ENCODE results near the gene WWOX.
A peak's percentile ranks its signal among the peaks of the same experiment; 100 is the strongest.

WWOX gene

DNA sequence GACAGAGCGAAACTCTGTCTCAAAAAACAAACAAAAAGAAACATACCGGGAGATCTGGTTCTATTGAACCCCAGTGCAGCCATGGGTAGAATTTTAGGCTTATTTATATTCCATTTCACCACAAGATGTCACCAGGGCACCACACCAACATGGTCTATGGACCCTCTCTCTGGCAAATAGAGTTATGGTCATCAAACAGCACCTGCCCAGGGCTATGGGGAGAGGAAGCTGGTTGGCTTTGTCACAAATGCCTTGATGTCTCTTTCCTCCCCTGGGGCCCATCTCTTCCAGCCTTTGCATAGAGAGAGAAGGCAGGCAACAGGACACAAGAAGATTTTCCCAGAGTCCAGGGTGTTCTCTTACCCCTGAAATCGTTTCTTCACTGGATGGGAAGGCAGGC, 128.4 kb downstream of the WWOX start:
- no peak for DNase-seq (ENCODE audit: low read depth in 2 of 2)

DNA sequence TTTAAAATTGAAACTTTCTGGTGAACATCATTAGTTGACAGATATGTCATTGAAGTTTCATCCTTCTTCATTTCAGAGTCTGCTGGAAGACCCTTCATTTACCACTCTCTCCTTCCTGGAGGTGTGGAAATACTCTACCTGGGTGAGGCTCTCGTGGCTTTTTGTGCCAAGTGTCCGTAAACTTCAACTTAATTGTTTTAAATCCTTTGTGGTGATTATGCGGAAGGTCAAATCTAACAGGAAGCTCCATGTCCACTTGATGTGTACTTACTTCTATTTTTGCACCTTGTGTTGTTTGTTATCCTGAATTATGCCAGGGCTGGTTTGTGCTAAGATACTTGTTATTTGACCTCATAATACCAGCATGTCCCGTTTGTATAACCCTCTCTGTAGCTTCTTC, 129.2 kb downstream of the WWOX start:
- DNase-seq (ENCODE audit: low read depth in 2 of 2) = no peak

DNA sequence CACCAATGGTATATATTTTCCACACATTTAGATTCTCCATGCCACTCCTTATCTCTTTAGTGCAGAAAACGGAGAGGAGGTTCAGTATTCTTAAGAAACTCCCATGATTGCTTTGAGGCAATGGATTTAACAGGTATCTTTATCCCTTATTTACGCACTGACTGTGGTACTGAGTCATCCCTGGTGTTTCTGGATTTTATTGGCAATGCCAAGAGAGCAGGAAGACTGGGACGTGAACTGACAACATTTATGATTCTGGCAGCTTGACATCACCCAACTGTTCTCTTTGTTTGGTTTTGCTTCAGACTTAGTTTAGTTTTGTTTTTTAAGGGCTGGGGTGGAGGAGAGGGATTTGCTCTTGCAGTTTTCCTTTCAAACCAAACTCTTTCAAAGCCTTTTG, 131.4 kb downstream of the WWOX start:
- DNase-seq (ENCODE audit: low read depth in 2 of 2) = no peak

DNA sequence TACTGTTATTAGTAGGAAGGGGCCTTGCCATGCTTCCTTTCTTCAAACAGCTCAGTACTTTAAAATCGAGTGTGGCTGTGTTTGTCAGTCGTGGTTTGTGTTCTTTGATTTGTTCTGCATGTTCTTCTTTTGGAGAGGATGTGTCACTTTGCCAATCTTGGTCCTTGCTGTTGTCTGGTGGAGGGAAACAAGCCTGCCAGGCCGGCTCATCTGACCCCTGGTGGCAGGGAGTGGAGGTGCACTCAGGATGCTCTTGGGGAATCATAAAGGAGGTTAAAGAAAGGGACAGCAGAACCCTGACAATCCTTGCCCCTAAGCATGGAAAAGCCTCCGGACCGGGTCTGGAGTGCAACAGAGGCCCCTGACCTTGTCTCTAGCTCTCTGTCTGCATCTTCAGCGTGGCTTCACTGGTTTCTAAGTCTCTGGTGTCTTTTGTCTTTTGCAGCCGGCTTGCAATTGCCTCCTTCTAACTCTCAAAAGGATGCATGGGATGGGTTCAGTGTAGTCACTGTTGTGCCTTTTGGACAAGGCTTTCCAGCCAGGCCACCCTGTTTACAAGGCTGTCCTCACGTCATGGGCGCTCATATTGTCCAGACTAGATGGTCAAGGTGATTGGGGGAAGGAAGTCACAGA, 135.8 kb downstream of the WWOX start:
- DNase-seq (ENCODE audit: low read depth in 2 of 2) = peak; percentile 29 to 32

DNA sequence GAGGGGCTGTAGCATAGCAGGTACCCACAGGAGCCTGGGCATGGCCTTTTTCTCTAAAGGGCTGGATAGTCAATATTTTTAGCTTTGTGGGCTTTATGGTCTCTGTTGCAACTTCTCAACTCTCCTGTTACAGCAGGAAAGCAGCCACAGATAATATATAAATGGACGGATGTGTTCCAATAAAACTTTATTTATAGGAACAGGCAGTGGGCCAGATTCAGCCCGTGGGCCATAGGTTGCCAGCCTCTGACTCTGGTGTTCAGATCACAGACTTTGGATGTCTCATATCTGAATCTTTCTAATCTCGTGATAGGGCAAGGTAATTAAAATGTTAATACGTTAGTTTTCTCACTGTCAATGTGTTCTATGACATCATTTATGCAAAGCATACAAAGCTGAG, 136.4 kb downstream of the WWOX start:
- DNase-seq (ENCODE audit: low read depth in 2 of 2) = no peak

DNA sequence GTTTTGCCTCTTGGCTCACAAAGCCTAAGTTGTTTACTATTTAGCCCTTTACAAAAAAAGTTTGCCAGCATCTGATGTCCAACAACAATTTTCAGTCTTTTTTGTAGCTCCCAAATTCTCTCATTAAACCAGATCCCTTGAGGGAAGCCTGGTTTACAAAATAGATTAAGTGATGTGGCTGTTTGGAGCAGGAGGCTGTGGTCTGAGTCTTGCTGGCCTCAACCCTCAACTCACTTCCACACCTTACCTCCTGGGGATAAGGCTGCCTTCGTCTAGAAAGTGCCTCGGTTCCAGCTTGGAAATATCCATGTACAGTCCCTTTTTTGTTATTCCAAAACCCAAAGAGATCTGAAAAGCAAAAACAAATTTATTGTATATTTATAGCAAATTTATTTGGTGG, 138.4 kb downstream of the WWOX start:
- no peak for DNase-seq (ENCODE audit: low read depth in 2 of 2)

DNA sequence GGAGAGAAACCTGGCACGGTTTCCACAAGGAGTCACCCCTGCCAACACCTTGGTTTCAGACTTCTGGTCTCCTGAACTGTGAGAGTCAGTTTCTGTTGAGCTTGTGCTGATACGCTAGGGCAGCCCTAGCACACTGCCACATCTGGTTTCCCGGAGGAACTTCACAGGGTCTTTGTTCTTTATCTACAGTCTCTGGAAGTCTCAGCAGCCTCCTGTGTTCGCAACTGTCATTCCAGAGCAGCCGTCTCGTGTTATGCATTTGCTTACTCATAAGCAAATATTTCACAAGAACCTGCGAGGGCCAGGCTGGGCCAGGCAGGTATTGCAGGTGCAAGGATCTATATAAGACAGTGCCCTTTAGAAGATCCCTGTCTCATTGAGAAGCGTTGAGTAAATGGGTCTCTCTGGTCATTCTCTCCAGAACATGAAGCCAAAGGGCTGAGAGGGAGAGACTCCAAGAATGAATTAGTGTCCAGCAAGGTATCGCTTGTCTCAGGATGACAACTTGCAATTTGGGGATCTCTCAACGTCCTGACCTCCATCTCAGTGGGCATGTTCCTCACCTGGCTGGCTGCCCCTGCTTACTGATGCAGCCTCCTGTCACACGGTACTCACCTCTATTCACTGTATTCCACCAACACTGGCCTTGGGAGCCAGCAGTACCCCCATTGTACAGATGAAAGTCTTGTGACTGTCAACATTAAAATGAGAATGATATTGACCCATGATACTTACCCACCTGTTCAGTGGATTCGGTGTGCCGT, 141.2 kb downstream of the WWOX start:
- no peak for DNase-seq (ENCODE audit: low read depth in 2 of 2)

DNA sequence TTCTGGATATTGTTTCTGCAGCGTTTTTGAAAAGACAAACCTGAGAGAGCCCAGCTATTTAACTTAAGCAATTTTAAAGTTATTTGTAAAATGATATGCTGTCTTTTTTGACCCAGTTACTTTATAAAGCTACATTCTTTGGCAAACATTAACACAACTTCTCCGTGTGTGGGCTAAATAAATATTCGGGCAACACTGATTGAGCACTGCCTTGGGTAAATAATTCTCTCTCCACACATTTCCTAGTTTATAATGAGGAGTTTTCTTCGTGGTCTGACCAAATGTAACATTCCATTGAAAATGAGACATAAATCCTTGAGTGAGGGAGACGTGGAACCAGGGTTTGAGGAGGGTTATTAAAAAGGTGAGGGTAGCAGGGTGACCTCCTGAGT, 142.8 kb downstream of the WWOX start:
- no peak for DNase-seq (ENCODE audit: low read depth in 2 of 2)

DNA sequence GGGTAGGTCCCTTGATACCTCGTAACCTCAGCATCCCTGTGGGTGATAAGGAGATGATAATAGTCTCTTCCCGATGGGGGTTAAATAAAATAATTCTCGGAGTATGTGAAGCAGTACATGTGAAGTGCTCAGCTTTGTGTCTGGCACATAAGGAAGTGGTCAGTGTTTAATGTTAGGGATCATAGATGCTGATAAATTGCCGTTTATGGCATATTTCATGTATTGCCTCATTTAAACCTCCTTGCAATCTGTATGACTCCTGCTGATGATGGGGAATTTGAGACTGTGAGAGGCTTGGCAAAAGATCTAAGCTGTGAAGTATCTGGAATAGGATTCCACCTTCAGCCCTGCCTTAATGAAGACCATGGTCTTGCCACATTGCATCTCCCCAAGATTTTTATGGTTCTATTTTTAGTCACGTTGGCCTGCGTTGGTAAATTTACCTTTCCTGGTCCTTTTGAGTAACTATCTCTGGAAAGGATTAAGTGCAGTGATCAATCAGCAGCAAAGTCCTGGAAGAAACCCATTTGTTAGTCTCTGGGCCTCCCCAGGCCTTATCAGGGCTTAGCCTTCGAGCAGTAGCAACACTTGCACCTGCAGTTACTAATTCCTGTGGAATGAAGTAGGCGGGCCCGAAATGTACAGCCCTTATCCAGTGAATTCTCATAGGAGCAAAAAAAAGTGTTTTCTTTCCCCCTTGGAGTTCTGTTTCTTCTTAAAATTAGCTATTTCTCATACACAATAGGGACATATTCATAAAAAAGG, 144.9 kb downstream of the WWOX start:
- no peak for DNase-seq (ENCODE audit: low read depth in 2 of 2)

DNA sequence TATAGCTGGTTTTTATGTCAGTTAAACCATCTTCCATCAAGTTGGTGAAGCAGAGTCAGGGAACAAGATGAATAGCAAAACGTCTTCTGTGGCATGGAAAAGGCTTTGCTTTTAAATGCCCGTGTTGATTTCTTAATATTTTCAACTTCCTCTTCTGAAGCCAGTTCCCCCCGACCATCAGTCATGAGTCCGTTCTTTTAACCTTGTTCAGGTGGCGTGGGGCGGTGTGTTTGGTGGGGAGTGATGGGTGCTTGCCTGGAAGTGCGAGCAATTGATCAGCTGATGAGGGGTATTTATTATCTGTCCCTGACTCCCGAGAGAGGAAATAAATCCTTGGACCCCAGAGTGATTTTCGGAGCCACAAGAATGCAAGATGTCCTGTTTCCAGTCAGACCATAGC, 147.1 kb downstream of the WWOX start:
- DNase-seq (ENCODE audit: low read depth in 2 of 2) = no peak

DNA sequence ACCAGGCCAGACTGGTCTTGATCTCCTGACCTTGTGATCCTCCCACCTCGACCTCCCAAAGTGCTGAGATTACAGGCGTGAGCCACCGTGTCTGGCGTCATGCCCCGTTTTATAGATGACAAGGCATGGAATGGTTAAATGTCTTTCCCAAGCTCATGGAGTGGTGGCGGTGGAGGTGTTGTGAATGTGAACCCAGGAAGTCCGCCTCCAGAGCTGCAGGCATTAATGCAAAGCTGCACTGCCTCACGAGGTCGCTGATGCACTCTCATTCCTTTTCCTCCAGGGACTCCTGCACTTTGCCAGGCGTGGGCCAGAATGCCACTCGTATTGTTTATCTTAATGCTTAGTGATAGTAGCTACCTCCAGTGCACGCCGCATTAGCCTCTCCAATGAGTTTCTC, 149.6 kb downstream of the WWOX start:
- DNase-seq (ENCODE audit: low read depth in 2 of 2) = no peak

DNA sequence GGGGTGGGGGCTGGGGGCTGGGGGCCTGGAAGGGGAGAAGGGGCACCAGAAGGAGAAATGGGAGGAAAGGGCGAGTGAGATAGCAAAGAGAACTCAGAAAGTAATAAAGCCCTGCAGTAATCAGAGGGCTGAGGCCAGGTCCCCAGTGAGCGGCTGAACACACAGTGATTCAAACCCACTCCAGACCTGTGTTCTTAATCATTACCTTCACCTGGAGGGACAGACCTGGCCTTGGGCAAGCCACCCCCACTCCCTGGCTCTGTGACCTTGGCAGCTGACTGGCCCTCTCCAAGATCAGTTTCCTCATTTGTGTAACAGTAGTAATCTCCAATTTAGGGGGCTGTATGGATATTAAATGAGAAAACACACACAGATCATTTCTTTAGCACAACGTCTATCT, 150.4 kb downstream of the WWOX start:
- DNase-seq (ENCODE audit: low read depth in 2 of 2) = no peak

DNA sequence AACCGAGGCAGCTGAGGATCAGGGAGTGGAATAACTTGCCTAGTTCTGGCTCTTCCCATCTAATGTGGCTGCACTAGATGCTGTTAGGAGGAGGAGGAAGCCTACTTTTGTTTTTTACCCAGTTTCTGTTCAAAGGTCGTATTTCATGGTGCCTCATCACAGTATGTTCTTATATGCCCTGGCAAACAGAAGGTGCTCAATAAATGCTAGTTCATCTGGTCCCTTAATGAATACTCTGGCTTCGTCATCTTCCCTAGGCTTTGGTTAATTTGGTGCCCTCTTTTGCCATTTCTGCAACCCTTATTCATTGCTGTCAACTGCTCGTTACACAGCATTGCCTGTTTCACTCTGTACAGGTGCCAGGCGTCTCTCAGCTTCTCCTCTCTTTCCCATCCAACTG, 151.7 kb downstream of the WWOX start:
- DNase-seq (ENCODE audit: low read depth in 2 of 2) = no peak

DNA sequence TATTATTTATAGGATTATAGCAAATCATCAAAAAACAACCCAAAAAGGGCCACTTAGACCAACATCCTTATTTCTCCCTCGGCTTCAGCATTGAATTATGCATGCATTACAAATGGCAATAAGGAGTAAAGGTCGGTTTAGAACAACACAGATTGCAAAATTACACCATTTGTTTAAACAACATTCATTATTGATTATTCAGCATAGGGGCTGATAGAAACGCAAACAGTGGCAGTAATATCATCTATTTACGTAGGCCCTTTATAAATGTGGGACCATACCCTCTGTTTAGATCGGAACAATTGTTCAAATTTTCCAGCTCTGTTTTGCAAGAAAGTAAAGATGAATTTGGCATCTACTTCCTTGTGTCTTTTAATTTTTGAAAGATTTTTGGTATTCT, 153.3 kb downstream of the WWOX start:
- no peak for DNase-seq (ENCODE audit: low read depth in 2 of 2)

DNA sequence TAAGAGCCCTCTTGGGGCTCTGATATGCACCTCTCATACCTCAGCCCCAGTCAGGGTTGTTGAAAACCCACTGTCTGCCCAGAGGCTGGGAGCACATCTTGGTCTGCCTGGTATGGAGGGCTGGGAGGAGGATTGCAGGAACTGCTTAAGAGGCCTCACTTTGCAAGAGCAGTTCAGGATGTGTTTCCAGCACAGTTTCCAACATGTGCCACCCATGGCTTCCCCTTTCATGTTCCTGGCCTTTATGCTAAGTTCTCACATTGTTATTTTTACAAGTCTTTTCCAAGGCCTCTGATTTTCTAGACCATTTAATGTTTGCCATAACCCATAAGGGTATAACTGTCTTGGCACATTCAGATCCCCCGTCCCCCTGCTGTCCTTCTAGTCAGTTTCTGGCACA, 155.4 kb downstream of the WWOX start:
- no peak for DNase-seq (ENCODE audit: low read depth in 2 of 2)

DNA sequence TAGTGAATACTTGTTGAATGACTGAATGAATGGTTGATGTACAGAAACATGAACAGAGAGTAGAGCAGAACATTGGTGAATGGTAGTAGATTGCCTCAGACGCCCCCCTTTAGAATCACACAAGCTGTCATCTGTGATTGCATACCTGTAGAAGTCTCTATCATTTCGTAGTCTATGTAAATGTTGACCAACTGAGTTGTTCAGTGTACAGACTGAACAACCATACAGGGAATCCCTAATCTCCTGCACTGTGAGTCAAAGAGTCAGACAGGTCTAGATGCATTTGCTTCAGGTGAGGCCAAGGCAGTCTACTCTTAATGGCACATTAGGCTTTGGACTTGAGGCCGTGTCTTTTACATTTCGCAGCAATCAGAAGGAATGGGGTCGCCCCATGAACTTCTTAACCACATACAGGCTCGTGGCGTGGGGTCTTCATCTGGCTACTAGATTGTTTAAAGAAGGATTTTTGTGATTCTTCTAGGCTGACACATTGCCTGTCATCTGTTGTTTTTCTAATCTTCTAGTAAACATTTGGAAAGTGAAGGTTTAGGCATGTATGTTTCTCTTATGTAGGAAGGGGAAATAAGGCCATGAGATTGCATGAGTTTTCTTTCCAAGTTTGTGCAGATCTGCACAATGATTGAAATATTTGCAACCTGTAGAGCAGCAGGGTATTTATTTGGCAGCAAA, 157.4 kb downstream of the WWOX start:
- no peak for DNase-seq (ENCODE audit: low read depth in 2 of 2)

DNA sequence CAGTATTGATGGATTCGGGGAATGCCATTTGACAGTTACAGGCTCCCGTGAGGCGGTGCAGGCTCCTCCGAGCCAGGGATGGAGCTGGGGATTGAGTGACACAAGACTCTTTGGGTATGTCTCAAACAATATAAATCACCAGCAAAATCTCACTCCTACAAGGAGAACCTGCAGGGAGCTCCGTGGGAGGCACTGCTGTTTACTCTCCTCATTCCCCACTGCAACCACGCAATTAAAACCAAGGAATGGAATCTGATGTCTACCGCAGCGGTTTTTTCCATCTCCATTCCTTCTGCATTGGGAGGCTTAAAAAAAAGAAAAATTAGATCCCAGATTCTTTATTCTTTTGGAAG, 157.9 kb downstream of the WWOX start:
- no peak for DNase-seq (ENCODE audit: low read depth in 2 of 2)

DNA sequence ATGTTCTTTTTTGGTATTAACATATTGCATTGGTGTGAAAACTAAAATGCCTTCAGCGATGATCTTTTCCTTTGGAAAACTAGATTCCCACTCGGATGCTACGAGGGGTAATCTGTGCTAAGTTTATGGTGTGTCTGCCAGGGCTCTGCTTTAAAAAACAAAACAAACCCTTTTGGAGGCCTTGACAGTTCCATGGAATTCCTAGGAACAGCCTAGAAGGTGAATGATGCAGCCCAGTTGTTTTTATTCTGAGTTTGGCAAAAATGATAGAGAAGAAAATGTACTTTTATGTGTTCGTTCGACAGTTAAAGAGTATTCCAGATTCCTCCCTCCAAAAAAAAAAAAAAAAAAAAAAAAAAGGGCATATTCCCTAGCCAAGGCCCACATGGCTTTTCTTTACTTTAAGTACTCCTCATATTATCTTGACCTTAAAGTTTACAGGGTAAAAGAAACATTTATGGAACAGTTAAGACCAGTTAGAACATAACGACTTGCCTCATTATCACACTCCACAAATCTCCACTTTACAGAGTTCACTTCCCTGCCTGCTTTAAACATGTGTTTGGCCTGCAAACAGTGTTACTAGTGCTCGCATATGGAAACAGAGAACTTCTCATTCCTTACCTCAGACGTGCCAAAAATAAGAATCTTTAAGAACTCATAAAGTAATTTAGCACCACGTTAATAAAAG, 159.1 kb downstream of the WWOX start:
- DNase-seq (ENCODE audit: low read depth in 2 of 2) = no peak

DNA sequence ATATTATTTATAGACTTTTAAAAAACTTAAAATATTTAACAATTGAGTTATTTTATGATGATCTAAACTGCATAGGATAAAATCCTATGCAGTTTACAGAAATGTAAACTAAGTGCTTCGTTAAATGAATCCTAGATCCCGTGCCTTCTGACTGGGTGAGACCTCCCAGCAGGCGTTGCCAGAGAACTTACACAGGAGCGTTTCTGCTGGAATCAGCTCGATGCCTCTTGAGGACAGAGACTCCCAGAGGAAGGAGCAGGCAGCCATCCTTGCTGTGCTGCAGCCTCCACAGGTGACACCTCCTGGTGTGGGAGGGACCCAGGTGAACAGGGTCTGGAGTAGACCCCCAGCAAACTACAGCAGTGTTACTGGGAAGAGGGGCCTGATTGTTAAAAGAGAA, 160.4 kb downstream of the WWOX start:
- DNase-seq (ENCODE audit: low read depth in 2 of 2) = no peak

DNA sequence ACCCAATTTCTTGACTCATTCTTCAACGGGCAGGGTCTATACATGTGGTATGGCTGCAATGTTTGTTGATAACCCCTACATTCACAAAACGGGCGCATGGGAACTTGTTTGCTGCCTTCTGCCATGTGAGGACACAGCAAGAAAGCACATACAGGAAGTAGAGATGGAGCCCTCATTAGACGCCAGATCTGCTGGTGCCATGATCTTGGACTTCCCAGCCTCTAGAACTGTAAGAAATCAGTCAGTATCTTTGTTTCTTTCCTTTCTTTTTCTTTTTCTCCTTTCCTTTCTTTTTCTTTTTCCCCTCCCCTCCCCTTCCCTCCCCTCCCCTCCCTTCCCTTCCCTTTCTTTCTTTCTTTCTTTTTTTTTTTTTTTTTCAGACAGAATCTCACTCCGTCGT, 165.2 kb downstream of the WWOX start:
- DNase-seq (ENCODE audit: low read depth in 2 of 2) = no peak

DNA sequence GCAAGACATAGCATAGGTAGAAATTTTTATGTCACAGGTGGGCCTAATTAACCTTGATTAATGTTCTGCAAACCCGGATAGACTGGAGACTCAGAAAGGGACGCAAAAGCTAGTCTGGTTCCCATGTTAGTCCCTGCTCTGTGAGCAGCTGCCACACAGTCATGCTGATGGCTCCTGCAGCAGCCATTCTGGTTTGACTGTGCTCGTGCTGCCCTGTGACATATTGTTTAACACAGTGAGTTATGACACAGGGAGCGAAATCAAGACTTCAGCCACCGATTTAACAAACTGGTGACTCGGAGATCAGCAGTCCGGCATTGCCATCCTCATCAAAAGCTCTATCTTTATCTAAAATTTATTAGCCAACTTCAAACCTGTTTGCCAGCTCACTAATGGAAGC, 169.8 kb downstream of the WWOX start:
- DNase-seq (ENCODE audit: low read depth in 2 of 2) = no peak

DNA sequence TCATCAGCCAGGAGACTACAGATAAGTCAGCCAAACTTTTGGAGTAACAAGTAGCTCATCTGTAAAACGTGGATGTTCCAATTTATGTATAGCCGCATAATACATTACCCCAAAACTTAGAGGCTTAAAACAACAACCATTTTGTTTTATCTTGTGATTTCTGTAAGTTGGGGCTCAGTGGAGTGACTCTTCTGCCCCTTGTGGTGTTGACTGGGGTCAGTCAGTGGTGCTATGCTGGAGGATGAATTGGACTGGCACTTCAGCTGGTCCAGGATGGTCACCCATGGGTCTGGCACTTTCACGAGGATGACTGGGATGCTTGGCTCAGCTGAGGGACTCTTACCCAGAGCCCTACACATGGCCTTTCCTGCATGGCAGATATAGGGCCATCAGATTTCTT, 172.5 kb downstream of the WWOX start:
- DNase-seq (ENCODE audit: low read depth in 2 of 2) = no peak
